DND-41 (cell line): ENCODE results near the gene PAPPA2.

Source experiments
- EZH2 ChIP-seq: IDR thresholded peaks from 3 replicates; pipeline ENCODE4 v1.6.1; 2012; ENCODE audit warnings: borderline replicate concordance, low read depth, mild to moderate bottlenecking, moderate library complexity, low read length, inconsistent platforms; ENCODE audit not compliant: severe bottlenecking
- TF ChIP-seq, protein P1 (sequence below): IDR thresholded peaks from 2 replicates; pipeline ENCODE4 v1.5.1; 2012; ENCODE audit warnings: borderline replicate concordance, low read length, moderate library complexity, mild to moderate bottlenecking; ENCODE audit not compliant: poor library complexity, severe bottlenecking; ENCODE audit errors: extremely low read depth

DNA sequence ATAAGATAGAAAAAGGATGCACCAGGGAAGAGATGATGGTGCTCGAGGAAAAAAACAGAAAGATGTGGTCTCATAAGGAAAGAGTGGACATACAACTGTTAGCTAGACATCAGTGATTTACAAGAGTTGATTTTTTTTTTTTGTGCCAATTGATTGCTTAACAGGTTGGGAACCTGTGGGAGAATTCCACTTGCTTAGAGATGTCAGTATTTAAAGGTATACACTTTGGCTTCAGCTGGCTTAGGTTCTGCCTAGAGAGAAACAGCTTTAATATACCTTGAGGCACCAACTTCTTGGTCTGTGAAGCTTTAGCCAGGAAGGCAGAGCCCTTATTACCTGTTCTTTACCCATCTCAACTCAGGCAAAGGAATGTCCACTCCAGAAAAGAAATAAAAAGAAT lies 303.8 kb downstream of the PAPPA2 start:
- TF ChIP-seq, protein P1, sequence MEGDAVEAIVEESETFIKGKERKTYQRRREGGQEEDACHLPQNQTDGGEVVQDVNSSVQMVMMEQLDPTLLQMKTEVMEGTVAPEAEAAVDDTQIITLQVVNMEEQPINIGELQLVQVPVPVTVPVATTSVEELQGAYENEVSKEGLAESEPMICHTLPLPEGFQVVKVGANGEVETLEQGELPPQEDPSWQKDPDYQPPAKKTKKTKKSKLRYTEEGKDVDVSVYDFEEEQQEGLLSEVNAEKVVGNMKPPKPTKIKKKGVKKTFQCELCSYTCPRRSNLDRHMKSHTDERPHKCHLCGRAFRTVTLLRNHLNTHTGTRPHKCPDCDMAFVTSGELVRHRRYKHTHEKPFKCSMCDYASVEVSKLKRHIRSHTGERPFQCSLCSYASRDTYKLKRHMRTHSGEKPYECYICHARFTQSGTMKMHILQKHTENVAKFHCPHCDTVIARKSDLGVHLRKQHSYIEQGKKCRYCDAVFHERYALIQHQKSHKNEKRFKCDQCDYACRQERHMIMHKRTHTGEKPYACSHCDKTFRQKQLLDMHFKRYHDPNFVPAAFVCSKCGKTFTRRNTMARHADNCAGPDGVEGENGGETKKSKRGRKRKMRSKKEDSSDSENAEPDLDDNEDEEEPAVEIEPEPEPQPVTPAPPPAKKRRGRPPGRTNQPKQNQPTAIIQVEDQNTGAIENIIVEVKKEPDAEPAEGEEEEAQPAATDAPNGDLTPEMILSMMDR = no peak
- TF ChIP-seq EZH2 = no peak
